NT2/D1 (cell line): Measurements from ENCODE around the gene ZBTB20.

Experiments
- SUZ12 ChIP-seq: IDR thresholded peaks from 2 replicates; pipeline ENCODE4 v1.6.1; 2011; ENCODE audit not compliant: insufficient read length, insufficient read depth; ENCODE audit errors: extremely low read depth
- YY1 ChIP-seq: IDR thresholded peaks from 2 replicates; pipeline ENCODE4 v1.6.1; 2011; ENCODE audit not compliant: insufficient read length, insufficient read depth
- ZNF274 ChIP-seq: IDR thresholded peaks from 2 replicates; pipeline ENCODE4 v1.6.1; 2011; ENCODE audit warnings: mild to moderate bottlenecking, low read depth, low read length

DNA sequence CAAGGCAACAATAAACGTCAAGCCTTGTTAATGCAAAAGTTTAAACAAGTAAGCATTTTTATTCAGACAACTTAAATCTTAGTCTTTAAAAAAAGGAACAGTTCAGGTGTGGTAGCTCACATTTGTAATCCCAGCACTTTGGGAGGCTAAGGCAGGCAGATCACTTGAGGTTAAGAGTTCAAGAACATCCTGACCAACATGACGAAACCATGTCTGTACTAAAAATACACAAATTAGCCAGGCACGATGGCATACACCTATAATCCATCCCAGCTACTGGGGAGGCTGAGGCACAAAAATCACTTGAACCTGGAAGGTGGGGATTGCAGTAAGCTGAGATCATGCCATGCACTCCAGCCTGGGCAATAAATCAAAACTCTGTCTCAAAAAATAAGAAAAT is 19.9 kb downstream of the ZBTB20 start:
- TF ChIP-seq ZNF274 = no peak
- no peak for TF ChIP-seq SUZ12
- TF ChIP-seq YY1 = no peak
